GM10266 (cell line): ENCODE measurements around the gene PRKCE.

ENCODE experiments used
- DNase-seq: peaks from one replicate; pipeline ENCODE4 v3.0.0; 2012; ENCODE audit errors: extremely low spot score
- CTCF ChIP-seq: IDR thresholded peaks from 2 replicates; pipeline ENCODE4 v1.5.1; 2012; ENCODE audit warnings: mild to moderate bottlenecking, low read depth; ENCODE audit not compliant: control insufficient read depth, insufficient read depth; ENCODE audit errors: missing control alignments

Gene PRKCE

GRCh38 chr2:46091004-46091403 is 439.5 kb downstream of the PRKCE start:
- DNase-seq = no peak
- TF ChIP-seq CTCF = no peak

DNA sequence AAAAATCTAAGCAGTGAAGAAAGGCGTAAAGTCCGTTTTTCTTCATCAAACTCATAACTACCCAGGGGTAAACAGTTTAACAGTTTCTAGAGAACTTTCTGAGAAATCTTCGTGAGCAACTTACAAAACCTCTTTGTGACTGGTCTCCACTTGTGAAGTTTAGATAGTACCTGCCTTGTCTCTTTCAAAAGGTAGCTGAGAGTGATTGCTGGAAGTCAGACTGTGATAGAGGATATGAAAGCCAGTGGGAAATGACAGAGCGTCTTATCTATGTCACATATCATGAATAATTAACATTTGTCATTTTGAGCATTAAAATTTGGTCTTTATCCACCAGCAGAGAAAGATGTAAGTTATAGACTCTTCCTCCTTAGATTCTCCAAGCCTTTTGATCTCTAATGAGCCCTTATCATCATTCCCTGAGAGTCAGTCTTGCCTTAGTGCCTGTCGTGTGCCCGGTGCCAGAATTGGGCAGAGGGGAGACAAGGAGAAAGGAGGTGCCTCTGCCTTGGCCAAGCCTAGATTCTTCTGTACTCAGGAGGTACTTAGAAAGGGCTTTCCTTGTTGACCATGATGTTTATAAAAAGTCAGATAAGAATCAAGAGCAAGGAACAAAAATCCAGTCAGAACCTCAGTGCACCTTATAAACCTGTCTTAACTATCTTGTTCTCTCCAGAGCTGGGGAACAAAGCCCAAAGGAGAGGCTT is 440.6 kb downstream of the PRKCE start:
- no peak for TF ChIP-seq CTCF

GRCh38 chr2:46094689-46095088 is 443.2 kb downstream of the PRKCE start:
- no peak for TF ChIP-seq CTCF

More for the DNA sequence above, 440.6 kb downstream of the PRKCE start:
- no peak for DNase-seq

GRCh38 chr2:46095830-46096229 is 444.4 kb downstream of the PRKCE start:
- TF ChIP-seq CTCF = no peak
- no peak for DNase-seq

More at GRCh38 chr2:46094689-46095088, 443.2 kb downstream of the PRKCE start:
- DNase-seq = no peak

- no peak for DNase-seq
- TF ChIP-seq CTCF = no peak
Measured at GRCh38 chr2:46096260-46096659, 444.8 kb downstream of the PRKCE start.

DNA sequence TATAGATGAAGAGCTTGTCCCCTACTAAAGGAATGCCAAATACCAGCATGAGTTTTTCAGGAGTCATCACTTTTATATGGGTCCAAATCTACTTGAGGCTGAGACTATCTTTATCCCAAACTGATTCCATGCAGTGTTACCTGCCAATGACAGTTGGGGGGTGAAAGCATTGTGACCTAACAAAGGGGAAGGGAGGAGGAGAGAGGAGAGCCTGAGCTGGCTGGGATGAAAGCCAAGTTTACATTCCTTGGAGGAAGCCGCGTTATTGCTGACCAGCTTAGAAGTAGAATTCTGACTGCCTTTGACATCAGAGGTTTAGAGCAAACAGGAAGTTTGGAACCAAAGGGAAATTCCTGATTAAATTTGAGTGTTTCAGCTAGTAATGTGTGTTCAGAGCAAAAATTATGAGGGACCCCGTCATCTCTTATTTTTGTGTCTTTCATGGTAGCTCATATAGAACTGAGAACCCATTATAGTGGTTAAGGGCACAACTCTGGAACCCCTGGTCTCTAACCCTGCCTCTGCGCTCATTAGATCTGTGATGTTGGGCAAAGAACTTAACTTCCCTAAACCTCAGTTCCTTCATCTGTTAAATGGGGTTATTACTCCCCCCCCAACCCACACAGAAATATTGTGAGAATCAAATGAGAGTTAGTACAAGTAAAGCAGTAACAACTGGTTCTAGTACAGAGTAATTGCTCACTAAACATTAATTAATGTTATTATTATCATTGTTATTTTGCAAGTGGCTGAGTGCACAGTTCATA is 446.4 kb downstream of the PRKCE start:
- TF ChIP-seq CTCF = no peak
- DNase-seq = no peak

DNA sequence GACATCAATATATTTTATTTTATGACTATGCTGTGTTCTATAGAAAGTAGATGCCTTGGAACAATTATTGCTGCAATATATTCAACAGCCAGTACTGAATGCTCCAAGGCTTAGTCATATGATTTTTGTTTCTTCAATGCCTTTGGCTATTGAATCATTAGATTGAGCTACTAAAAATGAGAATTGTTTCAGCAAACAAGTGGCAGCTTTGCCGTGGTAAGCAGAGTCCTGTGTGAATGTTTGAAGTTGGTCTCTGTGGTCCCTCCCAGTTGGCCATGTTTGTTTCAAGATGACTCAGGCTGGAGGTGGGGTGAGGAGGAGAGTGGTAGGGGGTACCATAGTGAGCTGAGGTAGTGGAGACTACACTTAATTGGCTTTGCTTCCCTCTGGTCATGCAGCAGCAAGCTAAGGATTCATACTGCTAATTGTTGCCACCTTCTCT is 447.2 kb downstream of the PRKCE start:
- no peak for TF ChIP-seq CTCF
- DNase-seq = no peak
